Measurements from ENCODE around the gene ZFP90.

The ZFP90 gene

DNA sequence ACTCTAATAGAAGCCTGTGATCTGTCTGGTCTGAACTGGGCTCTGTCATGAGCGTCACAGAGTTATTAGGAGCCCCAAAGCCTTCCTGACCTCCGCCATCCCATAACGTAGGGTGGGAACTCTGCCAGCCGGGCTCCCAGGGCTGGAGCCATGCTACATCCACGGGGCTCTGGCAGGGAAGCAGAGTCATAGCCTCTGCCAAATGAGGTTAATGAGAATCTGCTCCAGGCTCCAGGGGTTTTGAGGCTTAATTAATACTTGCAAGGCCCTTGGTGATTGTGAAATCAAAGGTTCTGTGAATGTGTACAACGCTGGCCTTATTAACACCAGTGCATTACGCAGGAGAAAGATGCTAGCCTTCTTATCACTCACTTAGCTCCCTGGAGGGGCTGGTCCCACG, 42.4 kb upstream of the ZFP90 start:
- Histone ChIP-seq H3K9me3 (ENCODE audit: control insufficient read depth, insufficient read depth, low read depth, low read length) (no peaks in the 10 kb centered on the region), H3K36me3 (ENCODE audit: control insufficient read depth in 2 of 2, insufficient read depth in 1 of 2, low read length in 2 of 2) (no peaks in the 10 kb centered on the region), H3K4me1 (ENCODE audit: control insufficient read depth, insufficient read depth, low read length) (no peaks in the 10 kb centered on the region), H3K27ac (ENCODE audit: extremely low read depth, low read depth, low read length) (no peak overlapping the region), H3K4me3 (ENCODE audit: low read depth, low read length) (no peak overlapping the region)
- TF ChIP-seq, protein P1, sequence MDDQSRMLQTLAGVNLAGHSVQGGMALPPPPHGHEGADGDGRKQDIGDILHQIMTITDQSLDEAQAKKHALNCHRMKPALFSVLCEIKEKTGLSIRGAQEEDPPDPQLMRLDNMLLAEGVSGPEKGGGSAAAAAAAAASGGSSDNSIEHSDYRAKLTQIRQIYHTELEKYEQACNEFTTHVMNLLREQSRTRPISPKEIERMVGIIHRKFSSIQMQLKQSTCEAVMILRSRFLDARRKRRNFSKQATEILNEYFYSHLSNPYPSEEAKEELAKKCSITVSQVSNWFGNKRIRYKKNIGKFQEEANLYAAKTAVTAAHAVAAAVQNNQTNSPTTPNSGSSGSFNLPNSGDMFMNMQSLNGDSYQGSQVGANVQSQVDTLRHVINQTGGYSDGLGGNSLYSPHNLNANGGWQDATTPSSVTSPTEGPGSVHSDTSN (CRISPR knock-in tag; IDR thresholded peaks at IDR 0.05): no peak
- TF ChIP-seq ZNF777 (tag by site-specific recombination; IDR thresholded peaks at IDR 0.05; ENCODE audit: borderline replicate concordance) (no peak), ZNF350 (tag by site-specific recombination; IDR thresholded peaks at IDR 0.05) (no peak), ZNF302 (tag by site-specific recombination; IDR thresholded peaks at IDR 0.05; ENCODE audit: low read depth) (no peak)
- TF ChIP-seq, protein P2, sequence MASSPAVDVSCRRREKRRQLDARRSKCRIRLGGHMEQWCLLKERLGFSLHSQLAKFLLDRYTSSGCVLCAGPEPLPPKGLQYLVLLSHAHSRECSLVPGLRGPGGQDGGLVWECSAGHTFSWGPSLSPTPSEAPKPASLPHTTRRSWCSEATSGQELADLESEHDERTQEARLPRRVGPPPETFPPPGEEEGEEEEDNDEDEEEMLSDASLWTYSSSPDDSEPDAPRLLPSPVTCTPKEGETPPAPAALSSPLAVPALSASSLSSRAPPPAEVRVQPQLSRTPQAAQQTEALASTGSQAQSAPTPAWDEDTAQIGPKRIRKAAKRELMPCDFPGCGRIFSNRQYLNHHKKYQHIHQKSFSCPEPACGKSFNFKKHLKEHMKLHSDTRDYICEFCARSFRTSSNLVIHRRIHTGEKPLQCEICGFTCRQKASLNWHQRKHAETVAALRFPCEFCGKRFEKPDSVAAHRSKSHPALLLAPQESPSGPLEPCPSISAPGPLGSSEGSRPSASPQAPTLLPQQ (tag by site-specific recombination; IDR thresholded peaks at IDR 0.05): no peak
- TF ChIP-seq, protein P3, sequence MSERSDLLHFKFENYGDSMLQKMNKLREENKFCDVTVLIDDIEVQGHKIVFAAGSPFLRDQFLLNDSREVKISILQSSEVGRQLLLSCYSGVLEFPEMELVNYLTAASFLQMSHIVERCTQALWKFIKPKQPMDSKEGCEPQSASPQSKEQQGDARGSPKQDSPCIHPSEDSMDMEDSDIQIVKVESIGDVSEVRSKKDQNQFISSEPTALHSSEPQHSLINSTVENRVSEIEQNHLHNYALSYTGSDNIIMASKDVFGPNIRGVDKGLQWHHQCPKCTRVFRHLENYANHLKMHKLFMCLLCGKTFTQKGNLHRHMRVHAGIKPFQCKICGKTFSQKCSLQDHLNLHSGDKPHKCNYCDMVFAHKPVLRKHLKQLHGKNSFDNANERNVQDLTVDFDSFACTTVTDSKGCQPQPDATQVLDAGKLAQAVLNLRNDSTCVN (tag by site-specific recombination; optimal IDR thresholded peaks at IDR 0.05): no peak
- ChIA-PET CTCF (interaction anchor here (1.2 kb wide), 1 partner anchor 13 kb away, joined by 4 read pairs; no protein-coding TSS in a partner anchor), POLR2A (no interaction called here)

GRCh38 chr16:68499006-68499405, 40.1 kb upstream of the ZFP90 start:
- CTCF ChIA-PET: no interaction called here
- H3K4me1 ChIP-seq (ENCODE audit: control insufficient read depth, insufficient read depth, low read length): no peaks in the 10 kb centered on the region
- H3K27ac ChIP-seq (ENCODE audit: extremely low read depth, low read depth, low read length): no peak overlapping the region
- POLR2A ChIA-PET: no interaction called here
- no peak overlapping the region for H3K4me3 ChIP-seq (ENCODE audit: low read depth, low read length)
- H3K36me3 ChIP-seq (ENCODE audit: control insufficient read depth in 2 of 2, insufficient read depth in 1 of 2, low read length in 2 of 2): no peaks in the 10 kb centered on the region
- no peaks in the 10 kb centered on the region for H3K9me3 ChIP-seq (ENCODE audit: control insufficient read depth, insufficient read depth, low read depth, low read length)
- TF ChIP-seq, protein P4, sequence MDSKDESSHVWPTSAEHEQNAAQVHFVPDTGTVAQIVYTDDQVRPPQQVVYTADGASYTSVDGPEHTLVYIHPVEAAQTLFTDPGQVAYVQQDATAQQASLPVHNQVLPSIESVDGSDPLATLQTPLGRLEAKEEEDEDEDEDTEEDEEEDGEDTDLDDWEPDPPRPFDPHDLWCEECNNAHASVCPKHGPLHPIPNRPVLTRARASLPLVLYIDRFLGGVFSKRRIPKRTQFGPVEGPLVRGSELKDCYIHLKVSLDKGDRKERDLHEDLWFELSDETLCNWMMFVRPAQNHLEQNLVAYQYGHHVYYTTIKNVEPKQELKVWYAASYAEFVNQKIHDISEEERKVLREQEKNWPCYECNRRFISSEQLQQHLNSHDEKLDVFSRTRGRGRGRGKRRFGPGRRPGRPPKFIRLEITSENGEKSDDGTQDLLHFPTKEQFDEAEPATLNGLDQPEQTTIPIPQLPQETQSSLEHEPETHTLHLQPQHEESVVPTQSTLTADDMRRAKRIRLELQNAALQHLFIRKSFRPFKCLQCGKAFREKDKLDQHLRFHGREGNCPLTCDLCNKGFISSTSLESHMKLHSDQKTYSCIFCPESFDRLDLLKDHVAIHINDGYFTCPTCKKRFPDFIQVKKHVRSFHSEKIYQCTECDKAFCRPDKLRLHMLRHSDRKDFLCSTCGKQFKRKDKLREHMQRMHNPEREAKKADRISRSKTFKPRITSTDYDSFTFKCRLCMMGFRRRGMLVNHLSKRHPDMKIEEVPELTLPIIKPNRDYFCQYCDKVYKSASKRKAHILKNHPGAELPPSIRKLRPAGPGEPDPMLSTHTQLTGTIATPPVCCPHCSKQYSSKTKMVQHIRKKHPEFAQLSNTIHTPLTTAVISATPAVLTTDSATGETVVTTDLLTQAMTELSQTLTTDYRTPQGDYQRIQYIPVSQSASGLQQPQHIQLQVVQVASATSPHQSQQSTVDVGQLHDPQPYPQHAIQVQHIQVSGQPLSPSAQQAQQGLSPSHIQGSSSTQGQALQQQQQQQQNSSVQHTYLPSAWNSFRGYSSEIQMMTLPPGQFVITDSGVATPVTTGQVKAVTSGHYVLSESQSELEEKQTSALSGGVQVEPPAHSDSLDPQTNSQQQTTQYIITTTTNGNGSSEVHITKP (tag by site-specific recombination; IDR thresholded peaks at IDR 0.05): no peak
- TF ChIP-seq, protein P5, sequence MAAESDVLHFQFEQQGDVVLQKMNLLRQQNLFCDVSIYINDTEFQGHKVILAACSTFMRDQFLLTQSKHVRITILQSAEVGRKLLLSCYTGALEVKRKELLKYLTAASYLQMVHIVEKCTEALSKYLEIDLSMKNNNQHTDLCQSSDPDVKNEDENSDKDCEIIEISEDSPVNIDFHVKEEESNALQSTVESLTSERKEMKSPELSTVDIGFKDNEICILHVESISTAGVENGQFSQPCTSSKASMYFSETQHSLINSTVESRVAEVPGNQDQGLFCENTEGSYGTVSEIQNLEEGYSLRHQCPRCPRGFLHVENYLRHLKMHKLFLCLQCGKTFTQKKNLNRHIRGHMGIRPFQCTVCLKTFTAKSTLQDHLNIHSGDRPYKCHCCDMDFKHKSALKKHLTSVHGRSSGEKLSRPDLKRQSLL (tag by site-specific recombination; IDR thresholded peaks at IDR 0.05): no peak
- TF ChIP-seq ZNF596 (tag by site-specific recombination; IDR thresholded peaks at IDR 0.05): no peak
- no peak for TF ChIP-seq WT1 (tag by site-specific recombination; IDR thresholded peaks at IDR 0.05)
- TF ChIP-seq BCL11A (tag by site-specific recombination; IDR thresholded peaks at IDR 0.05; ENCODE audit: low read depth): no peak
- no peak for TF ChIP-seq ZNF701 (tag by site-specific recombination; IDR thresholded peaks at IDR 0.05)
- TF ChIP-seq ZIC2 (tag by site-specific recombination; IDR thresholded peaks at IDR 0.05): no peak
- TF ChIP-seq, protein P6, sequence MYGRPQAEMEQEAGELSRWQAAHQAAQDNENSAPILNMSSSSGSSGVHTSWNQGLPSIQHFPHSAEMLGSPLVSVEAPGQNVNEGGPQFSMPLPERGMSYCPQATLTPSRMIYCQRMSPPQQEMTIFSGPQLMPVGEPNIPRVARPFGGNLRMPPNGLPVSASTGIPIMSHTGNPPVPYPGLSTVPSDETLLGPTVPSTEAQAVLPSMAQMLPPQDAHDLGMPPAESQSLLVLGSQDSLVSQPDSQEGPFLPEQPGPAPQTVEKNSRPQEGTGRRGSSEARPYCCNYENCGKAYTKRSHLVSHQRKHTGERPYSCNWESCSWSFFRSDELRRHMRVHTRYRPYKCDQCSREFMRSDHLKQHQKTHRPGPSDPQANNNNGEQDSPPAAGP (tag by site-specific recombination; IDR thresholded peaks at IDR 0.05): no peak
- TF ChIP-seq, protein P7, sequence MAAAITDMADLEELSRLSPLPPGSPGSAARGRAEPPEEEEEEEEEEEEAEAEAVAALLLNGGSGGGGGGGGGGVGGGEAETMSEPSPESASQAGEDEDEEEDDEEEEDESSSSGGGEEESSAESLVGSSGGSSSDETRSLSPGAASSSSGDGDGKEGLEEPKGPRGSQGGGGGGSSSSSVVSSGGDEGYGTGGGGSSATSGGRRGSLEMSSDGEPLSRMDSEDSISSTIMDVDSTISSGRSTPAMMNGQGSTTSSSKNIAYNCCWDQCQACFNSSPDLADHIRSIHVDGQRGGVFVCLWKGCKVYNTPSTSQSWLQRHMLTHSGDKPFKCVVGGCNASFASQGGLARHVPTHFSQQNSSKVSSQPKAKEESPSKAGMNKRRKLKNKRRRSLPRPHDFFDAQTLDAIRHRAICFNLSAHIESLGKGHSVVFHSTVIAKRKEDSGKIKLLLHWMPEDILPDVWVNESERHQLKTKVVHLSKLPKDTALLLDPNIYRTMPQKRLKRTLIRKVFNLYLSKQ (tag by site-specific recombination; IDR thresholded peaks at IDR 0.05; ENCODE audit: borderline replicate concordance): no peak
- no peak for TF ChIP-seq SCRT1 (tag by site-specific recombination; IDR thresholded peaks at IDR 0.05; ENCODE audit: borderline replicate concordance)
- no peak for TF ChIP-seq SP7 (tag by site-specific recombination; IDR thresholded peaks at IDR 0.05)
- TF ChIP-seq, protein P8, sequence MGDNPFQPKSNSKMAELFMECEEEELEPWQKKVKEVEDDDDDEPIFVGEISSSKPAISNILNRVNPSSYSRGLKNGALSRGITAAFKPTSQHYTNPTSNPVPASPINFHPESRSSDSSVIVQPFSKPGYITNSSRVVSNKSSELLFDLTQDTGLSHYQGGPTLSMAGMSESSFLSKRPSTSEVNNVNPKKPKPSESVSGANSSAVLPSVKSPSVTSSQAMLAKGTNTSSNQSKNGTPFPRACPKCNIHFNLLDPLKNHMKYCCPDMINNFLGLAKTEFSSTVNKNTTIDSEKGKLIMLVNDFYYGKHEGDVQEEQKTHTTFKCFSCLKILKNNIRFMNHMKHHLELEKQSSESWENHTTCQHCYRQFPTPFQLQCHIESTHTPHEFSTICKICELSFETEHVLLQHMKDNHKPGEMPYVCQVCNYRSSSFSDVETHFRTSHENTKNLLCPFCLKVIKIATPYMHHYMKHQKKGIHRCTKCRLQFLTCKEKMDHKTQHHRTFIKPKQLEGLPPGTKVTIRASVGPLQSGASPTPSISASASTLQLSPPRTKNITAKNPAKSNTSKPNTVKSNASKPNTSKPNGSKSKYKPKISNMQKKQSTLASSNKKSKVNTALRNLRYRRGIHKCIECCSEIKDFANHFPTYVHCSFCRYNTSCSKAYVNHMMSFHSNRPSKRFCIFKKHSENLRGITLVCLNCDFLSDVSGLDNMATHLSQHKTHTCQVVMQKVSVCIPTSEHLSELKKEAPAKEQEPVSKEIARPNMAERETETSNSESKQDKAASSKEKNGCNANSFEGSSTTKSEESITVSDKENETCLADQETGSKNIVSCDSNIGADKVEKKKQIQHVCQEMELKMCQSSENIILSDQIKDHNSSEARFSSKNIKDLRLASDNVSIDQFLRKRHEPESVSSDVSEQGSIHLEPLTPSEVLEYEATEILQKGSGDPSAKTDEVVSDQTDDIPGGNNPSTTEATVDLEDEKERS (tag by site-specific recombination; IDR thresholded peaks at IDR 0.05): no peak
- no peak for TF ChIP-seq ZNF354C (tag by site-specific recombination; IDR thresholded peaks at IDR 0.05; ENCODE audit: borderline replicate concordance, low read depth)
- TF ChIP-seq ZNF391 (tag by site-specific recombination; IDR thresholded peaks at IDR 0.05; ENCODE audit: borderline replicate concordance, low read depth): no peak

Measured in HEK293 (cell line).